Stimulated activated CD4-positive, alpha-beta T cell treated with anti-CD3 and anti-CD28 coated beads, Interleukin-1b, Interleukin-23, amount 100 ng/mL, for 1 hour (primary cell): ENCODE measurements around the gene KIF26A.

Experiments
- DNase-seq, 2 donors: peaks; one replicate each; pipeline ENCODE4 v3.0.0-alpha.2; 2020; ENCODE audit warnings: low read depth in 2 of 2

The KIF26A gene

DNA sequence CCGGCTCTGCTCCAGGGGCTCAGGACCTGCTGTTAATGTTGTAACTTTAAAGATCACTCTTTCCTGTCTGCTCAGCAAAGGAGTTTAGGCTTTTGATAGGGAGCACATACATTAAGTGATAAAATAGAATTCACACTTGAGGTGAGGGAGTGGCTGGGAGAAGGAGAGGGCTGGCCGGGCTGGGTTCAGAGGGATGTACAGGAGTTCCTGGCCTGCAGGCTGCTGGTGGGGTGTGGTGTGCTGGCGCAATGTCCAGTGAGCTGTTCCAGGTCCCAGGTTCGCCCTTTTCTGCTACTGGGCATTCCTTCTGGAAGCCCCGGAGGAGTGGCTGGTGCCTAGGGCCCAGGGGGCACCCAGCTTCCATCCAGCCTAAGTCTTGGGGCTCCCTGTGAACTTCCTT, 17.8 kb downstream of the KIF26A start:
- no peak for DNase-seq

DNA sequence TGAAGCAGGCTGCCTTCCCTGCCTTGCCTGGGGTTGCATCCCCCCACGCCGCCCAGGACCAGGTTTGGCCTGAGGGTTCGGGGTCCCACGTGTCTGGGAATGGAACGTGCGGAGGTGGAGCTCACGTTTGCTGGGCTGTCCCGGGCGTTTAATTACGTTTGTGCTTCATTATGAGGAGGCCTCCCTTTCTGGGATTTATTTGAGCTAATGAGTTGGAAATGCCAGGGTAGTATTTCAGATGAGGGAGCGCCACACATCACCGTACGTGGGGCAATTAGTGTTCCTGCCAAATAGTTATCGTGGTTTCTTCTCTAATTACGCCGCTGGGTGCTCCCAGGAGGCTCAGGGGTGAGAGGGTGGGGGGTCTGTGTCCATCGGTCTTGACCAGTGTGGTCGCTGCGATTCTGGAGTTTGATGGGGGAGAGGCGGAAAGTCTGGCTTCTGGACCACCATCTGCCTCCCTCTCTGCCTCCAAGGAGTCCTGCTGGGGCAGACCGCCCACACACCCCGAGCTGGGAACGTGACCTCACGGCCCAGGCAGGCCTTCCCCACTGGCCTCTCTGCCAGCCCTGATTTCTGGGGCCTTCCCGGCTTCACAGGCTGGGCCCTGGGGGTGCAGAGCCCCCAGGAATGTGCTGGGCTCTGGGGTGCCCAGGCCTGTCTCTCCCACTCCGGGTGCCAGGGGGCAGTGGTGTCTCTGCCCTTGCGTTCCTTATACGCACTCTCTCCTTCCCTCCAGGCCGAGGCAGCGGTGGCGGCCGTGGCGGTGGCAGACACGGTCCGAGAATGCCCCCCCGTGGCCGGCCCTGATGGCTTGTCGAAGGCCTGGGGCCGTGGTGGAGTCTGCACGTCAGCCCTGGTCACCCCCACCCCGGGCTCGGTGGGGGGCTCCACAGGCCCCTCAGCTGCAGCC, 18.9 kb downstream of the KIF26A start:
- DNase-seq, result no peak

DNA sequence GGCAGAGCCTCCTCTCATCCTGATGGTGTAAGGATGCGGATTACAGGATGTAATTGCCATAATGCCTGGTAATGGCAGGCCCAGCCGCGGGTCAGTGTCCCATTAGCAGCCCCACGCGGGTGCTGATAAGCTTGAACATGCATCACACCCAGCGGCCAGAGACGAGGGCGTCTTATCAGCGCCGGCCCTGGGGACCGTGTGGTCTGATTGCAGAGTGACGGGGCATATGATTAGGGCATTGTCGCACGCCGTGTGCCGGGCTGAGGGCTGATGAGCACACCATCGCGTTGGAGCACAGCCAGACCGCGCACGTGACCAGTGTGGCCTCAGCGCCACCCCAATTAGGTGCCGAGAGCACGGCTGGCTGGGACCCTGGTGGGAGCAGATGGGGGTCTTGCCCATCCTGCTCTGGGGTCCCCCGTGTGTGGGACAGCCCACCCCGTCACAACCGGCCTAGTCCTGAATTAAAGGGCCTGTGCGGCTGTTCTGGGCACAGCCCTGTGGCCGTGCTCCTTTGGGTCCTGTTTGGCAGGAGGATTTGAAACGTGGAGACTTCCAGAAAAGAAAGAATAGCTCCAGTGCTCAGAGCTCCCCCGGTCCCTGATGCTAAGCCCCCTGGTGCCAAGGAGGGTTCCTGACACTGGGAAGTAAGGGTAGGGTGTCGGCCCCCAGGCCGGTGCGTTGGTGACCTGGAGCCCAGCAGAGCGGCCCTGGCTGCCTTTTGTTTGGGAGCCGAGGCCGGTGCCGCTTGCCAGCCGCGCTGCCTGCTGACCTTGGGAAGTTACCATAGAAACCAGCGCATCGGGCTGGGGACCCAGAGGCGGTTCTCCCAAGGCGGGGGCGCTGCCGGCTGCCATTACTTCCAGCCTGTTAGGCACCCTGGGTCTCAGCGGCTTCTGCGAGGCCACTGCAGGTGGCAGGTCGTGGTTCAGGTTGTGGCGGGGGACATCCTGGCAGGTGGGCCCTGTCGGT, 20.7 kb downstream of the KIF26A start:
- no peak for DNase-seq

DNA sequence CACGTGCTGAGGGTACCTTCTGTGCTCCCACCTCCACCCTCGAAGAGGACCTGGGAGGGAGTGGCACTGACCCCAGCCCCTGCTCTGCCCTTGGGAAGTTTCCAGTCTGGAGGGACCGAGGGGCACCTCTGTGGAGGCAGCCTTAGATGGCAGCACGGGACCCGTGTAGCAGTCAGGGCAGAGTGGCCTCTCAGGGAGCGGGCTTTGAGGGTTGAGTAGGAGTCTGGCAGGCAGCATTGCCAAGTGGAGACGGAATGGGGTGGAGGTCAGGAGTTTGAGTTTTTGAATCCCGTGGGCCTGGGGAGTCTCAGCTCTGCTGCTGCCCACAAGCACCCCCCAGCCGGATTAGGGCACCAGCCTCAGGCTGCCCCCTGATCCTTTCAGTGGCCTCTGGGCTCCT, 21.6 kb downstream of the KIF26A start:
- no peak for DNase-seq

DNA sequence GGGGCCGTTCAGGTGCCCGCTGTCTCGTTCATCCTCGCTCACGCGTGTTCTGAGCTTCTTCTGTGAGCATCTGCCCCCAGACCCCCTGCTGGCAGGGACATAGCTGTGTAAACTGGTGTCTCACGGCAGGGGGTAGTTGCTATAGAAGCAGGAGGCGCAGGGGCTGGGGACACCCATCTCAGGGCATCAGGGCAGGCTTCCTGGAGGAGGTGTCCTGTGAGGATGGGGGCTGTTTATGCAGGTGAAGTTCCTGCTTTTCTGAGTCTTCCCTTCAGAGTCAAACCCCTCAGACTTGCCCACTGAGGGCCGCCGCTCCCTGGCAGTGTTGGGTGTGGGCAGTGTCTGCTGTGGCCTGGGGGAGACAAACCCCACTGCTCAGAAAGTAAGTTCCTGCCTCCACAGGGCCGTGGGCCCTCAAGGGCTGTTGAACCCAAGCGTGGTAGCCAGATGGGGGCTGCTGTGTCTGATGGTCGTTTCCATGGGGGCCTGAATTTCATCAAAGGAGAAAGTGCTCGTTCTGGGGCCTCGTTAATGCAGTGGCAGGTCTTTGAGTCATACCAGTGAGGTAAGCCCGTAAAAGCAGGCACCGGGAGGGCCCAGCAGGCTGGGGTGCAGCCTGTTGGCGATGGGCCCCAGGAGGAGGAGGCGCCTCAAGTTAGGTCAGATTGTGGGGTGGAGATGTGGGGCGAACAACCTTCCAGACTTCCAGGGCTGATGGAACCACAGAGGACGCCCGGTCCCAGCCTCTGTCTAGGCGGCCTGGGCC, 23.4 kb downstream of the KIF26A start:
- DNase-seq, result no peak

DNA sequence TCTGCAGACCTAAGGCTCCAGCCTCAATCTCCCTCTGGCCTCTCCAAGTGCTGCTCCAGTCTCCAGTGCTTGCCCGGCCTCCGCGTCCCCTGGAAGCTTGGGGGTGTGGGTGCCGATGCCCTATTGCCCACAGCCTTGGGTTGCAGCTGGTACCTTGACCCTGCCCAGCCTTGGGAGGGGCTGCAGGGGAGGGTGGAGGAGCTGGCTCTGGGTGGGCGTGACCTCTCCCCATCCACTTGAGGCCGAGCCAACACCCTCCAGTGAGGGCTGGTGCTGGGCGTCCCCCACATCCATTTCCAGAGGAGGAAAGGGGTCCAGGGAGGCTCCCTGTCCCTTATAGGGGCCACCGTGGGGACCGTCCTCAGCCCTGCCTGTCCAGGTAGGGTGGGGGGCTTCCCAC, 24.1 kb downstream of the KIF26A start:
- DNase-seq, result no peak

DNA sequence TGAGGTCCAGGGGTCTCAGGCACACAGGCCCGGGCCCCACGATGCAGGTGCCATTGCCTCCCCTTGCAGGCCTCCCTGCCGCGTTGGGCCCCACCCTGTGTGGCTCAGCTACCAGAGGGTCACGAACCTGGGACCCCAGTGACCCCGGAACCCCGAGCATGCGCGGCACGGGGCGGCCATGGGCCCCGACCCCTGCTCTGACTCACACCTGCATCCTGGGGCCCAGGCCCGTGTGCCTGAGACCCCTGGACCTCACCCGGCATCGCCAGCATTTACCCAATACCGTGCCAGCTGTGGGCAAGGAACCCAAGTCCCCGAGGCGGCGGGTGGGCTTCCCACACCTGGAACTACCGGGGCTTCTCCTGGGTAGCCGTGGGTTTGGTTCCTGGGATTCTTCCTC, 25.2 kb downstream of the KIF26A start:
- DNase-seq, result no peak

DNA sequence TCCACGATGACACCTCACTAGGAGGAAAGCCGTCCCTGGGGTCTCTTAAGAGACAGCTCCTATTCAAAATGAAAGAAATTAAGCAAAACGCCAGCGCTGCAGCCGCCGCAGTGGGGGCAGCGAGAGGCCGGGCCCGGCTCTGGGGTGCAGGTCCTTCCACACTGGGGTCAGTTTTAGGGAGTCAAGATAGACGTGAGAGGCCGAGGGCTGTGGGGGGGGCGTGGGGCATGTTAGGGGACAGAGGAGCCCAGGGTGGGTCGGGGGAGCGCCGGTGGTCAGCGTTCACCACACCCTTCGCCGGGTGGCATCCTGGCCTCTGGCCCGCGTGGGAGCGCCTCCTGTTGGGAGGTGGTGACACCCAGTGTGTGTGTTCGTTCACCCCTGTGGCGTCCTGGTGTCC, 25.7 kb downstream of the KIF26A start:
- no peak for DNase-seq

DNA sequence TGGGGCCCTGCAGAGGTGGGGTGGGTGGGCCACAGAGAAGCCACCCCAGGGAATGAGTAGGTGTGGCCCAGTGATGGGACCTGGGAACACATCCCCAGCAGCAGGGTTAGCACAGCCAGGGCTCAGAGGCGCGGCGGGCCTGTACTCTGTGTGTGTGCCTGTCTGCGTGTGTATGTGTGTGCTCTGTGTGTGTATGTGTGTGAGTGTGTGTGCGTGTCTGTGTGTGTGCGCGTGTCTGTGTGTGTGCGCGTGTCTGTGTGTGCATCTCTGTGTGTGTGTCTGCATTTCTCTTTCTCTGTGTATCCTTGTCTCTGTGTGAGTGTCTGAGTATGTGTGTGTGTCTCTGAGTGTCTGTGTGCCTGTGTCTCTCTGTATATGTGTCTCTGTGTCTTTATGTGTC, 26.1 kb downstream of the KIF26A start:
- DNase-seq, result no peak

DNA sequence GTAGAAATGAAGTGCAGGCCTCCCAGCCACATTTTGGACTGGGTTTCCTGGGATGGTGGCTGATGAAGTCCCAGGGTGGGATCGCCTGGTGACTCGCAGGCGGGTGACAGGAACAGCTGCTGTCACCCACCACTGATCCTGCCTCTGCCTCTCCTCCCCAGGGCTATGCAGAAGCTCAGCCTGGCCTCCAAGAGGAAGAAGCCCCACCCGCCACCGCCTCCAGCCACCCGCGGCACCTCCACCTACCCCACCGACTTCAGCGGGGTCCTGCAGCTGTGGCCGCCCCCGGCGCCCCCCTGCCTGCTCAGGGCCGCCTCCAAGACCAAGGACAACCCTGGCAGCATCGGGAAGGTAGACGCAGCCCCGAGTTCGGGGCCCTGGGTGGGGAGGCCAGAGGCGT, 28.3 kb downstream of the KIF26A start:
- no peak for DNase-seq

DNA sequence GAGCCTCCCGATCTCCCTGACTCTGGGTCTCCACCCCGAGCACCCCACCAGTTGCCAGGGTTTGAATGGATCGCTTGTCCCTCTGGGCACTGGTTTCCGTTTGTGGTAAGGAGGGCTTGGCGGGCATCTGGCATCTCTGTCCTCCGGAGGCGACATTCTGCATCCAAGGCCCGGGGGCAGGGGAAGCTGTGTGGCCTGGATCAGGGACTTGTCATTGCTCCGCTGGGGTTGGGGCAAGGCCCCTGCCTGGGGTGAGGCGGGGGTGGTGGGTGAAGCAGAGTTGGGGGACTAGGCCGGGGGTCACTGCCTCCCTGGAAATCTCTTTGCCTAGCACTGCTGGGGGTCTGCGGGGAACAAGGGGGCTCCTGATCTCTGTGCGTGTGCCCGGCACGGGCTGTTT, 30.2 kb downstream of the KIF26A start:
- DNase-seq, result no peak

DNA sequence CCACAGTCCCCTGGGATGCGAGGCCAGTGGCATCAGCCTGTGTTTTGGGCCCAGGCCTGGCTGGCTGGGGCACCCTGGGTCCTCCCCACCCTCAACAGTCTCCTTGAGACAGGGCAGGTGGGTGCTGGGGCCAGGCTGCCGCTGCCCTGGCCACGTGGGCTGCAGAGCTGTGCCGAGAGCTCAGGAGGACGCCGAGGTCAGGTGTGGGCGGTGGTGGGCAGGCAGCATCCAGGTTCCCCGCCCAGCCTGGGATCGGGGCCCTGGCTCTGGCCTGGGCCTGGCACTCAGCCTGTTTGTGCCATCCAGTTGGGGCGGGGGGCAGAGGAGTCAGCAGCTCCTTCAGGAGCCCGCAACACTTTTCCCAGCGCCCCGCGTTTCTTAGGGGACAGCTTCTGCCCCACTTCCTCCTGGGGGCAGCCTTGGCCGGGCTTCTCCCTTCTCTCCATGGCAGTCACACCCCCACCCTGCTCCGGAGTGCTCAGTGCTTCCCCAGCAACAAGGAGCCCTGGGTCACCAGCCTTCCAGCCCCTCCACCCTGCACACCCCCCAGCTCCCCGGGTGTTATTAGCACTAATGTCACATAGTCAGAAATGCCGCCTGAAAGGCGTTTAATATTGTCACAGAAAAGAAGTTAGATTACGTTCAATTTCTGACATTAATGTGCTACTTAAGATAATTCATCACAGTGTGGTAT, 30.8 kb downstream of the KIF26A start:
- DNase-seq, result no peak

DNA sequence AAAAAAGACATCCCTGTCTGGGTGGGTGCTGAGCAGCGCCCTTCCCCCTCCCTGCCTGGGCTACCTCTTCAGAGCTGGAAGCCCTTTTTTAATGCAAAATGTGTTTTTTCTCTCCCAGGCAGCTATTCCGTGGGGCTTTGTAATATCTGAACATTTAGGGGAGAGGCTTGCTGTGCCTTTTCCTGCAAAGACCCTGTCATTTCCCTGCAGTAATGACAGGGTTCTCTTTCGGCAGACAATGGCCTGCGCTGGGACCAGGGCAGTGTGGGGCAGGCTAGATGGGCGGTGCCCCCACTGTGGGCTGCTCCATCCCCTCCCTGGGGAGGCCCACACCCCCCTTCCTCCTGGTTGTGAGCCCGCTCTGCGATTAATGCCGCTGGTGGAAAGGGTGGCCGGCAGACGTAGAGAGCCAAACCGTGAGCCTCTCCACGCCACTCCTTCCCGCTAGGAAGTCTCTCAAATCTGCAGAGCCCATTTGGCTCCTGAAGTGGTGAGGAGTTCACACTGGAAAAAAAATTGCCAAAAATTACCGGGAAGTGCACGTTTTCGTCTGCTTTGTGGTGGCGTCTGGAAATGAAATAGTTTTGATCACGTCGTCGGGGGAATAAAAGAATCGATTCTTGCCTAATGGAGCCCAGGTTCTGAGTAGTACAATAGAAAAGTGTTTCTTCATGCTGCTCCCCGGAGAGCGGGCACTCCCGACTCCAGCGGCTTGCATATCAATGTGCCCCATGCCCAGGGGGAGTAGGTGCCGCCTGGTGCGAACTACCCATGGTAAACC, 31.5 kb downstream of the KIF26A start:
- no peak for DNase-seq

DNA sequence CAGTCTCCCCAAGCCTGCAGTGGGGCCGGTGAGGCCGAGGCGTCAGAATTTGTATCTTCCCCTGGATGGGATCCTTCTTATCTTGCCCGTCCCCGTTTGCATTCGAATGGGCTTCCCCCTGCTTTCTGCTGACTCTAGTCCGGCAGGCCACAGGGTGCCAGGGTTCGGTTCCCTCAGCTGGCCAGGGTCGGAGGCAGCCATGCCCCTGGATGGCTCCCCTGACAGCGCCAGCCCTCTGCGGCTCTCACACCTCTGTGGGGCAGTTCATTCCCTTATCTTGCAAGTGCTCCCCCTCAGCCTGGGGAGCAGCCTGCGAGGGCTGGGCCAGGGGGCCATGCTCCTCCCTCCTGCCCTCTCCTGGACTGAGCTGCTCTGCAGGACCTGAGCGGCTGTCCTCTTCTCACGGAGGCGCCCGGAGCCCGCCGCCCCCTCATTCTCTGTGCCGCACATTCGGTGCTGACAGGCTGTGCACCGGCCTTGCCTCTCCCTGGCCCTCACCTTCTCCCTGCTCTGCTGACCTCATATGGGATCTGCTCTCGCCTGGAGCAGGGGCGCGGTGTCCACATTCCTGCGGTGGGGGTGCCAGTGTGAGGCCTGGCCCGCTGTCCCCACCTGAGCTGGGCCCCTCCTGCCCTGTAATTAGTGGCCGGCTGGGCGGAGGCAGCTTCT, 32.8 kb downstream of the KIF26A start:
- DNase-seq, result no peak

DNA sequence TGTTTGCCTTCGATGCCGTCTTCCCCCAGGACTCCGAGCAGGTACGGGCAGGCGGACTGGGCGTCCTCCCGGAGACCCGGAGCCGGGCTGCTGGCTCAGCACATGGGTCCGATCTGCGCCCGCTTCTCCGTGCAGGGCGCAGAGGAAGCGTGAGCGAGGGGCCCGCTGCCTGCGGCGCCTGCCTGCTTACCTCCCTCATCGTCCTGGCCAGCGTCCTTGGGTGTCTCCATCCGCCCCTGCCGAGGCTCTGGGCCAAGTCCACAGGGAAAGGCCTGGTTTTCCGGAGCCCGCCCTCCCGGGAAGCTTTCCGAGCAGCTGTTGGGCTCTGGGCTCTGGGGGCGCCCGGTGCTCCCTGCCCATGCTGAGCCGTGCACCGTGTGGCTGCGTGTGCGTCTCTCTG, 33.5 kb downstream of the KIF26A start:
- DNase-seq, result no peak

DNA sequence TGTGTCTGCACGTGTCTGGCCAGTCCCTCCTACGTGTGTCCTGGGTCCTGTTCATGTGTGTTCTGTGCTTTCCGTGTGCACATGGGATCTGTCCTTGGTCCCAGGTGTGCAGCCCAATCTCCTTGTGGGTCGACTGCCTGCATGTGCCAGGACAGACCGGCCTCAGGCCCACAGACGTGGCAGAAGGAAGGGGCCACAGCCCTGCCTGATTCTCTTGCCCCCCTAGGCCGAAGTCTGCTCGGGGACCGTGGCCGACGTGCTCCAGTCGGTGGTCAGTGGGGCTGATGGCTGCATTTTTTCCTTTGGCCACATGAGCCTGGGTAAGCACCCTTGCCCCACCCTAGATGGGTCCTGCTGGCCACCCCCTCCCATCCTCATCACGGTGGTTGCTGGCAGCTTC, 34.0 kb downstream of the KIF26A start:
- DNase-seq, result no peak

DNA sequence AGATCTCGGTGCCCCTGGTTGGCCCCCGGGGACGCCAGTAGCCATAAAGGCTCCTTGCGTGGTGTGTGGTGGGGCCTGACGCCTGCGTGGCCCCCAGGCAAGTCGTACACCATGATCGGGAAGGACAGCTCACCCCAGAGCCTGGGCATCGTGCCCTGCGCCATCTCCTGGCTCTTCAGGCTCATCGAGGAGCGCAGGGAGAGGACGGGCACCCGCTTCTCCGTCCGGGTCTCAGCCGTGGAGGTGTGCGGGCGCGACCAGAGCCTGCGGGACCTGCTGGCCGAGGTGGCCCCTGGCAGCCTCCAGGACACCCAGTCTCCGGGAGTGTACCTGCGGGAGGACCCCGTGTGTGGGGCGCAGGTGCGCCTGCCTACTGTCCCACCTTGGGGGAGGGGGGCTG, 34.5 kb downstream of the KIF26A start:
- no peak for DNase-seq

DNA sequence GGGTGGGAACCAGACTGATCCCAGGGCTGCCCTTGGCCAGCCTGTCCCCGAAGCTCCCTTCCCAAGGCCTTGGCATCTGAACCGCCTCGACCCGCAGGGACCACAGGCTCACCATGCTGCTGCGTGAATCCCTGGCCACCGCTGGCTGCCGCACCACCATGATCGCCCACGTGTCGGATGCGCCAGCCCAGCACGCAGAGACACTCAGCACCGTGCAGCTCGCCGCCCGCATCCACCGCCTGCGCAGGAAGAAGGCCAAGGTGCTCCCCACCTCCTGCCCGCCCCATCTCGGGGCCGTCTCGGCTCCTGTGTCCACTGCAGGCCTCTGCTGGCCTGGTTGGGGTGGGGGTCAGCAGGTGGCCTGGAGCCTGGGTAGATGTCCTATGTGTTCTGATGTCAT, 35.7 kb downstream of the KIF26A start:
- DNase-seq, result no peak

DNA sequence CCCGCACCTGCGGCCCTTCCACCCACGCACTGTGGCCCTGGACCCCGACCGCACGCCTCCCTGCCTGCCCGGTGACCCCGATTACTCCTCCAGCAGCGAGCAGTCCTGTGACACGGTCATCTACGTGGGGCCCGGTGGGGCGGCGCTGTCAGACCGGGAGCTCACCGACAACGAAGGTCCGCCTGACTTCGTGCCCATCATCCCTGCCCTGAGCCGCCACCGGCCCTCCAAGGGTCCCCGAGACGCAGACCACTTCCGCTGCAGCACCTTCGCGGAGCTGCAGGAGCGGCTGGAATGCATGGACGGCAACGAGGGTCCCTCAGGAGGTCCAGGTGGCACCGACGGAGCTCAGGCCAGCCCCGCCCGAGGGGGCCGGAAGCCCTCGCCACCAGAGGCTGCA, 36.7 kb downstream of the KIF26A start:
- DNase-seq, result no peak

DNA sequence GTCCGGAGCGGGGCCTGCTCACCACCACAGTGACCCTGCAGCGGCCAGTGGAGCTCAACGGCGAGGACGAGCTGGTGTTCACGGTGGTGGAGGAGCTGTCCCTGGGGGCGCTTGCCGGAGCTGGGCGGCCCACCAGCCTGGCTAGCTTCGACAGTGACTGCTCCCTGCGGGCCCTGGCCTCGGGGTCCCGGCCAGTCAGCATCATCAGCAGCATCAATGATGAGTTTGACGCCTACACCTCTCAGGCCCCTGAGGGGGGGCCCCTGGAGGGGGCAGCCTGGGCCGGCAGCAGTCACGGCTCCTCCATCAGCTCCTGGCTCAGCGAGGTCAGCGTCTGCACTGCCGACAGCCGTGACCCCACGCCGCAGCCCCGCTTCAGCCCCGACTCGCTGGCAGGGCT, 37.4 kb downstream of the KIF26A start:
- DNase-seq, result no peak
